ENCODE data around the gene ASTN1.

ASTN1 gene

GRCh38 chr1:176869577-176869976, 294.9 kb downstream of the ASTN1 start:
- DNase-seq (ENCODE audit: extremely low spot score): no peak
- POLR2A ChIA-PET: no interaction called here
- TF ChIP-seq FOXM1 (IDR thresholded peaks at IDR 0.05; ENCODE audit: borderline replicate concordance) (no peak), LEF1 (IDR thresholded peaks at IDR 0.05; ENCODE audit: borderline replicate concordance) (no peak), CTBP1 (IDR thresholded peaks at IDR 0.05; ENCODE audit: borderline replicate concordance) (no peak), L3MBTL2 (conservative IDR thresholded peaks at IDR 0.05) (no peak), SP1 (IDR thresholded peaks at IDR 0.05) (no peak), FOXK2 (IDR thresholded peaks at IDR 0.05) (no peak), FOXA1 (IDR thresholded peaks at IDR 0.05) (no peak), SUZ12 (IDR thresholded peaks at IDR 0.05) (no peak), ZNF384 (IDR thresholded peaks at IDR 0.05) (no peak), NFRKB (IDR thresholded peaks at IDR 0.05) (no peak), BHLHE40 (IDR thresholded peaks at IDR 0.05; ENCODE audit: borderline replicate concordance) (no peak), ELF4 (IDR thresholded peaks at IDR 0.05) (no peak)
- CTCF ChIA-PET: no interaction called here

- no peak for DNase-seq (ENCODE audit: extremely low spot score)
- CTCF ChIA-PET: no interaction called here
- no peak for TF ChIP-seq ARNT (IDR thresholded peaks at IDR 0.05)
- TF ChIP-seq PKNOX1 (IDR thresholded peaks at IDR 0.05): no peak
- TF ChIP-seq FOXK2 (IDR thresholded peaks at IDR 0.05): no peak
- TF ChIP-seq TARDBP (IDR thresholded peaks at IDR 0.05): no peak
- TF ChIP-seq ZNF384 (IDR thresholded peaks at IDR 0.05): no peak
- TF ChIP-seq SUZ12 (IDR thresholded peaks at IDR 0.05): no peak
- TF ChIP-seq FOXA1 (IDR thresholded peaks at IDR 0.05): no peak
- no peak for TF ChIP-seq ELF4 (IDR thresholded peaks at IDR 0.05)
- POLR2A ChIA-PET: no interaction called here
Measured at GRCh38 chr1:176866011-176866714, 298.3 kb downstream of the ASTN1 start.

GRCh38 chr1:176864211-176864610, 300.3 kb downstream of the ASTN1 start:
- ChIA-PET CTCF (no interaction called here), POLR2A (no interaction called here)
- no peak for DNase-seq (ENCODE audit: extremely low spot score)
- TF ChIP-seq FOXM1 (IDR thresholded peaks at IDR 0.05; ENCODE audit: borderline replicate concordance): no peak
- TF ChIP-seq CTBP1 (IDR thresholded peaks at IDR 0.05; ENCODE audit: borderline replicate concordance): no peak
- no peak for TF ChIP-seq ELF4 (IDR thresholded peaks at IDR 0.05)
- no peak for TF ChIP-seq TARDBP (IDR thresholded peaks at IDR 0.05)
- TF ChIP-seq ARNT (IDR thresholded peaks at IDR 0.05): no peak

- ChIA-PET POLR2A (no interaction called here), CTCF (interaction anchor here (0.8 kb wide), 1 partner anchor 13 kb away, joined by 3 read pairs; no protein-coding TSS in a partner anchor)
- TF ChIP-seq ELF4 (IDR thresholded peaks at IDR 0.05): no peak
- DNase-seq (ENCODE audit: extremely low spot score): no peak
Measured at GRCh38 chr1:176863613-176864012, 300.9 kb downstream of the ASTN1 start.

- ChIA-PET POLR2A (no interaction called here), CTCF (no interaction called here)
- no peak for TF ChIP-seq CTBP1 (IDR thresholded peaks at IDR 0.05; ENCODE audit: borderline replicate concordance)
- TF ChIP-seq NFRKB (IDR thresholded peaks at IDR 0.05): no peak
- no peak for TF ChIP-seq FOXA1 (IDR thresholded peaks at IDR 0.05)
- TF ChIP-seq ZNF384 (IDR thresholded peaks at IDR 0.05): no peak
- TF ChIP-seq PKNOX1 (IDR thresholded peaks at IDR 0.05): no peak
- no peak for TF ChIP-seq L3MBTL2 (conservative IDR thresholded peaks at IDR 0.05)
- DNase-seq (ENCODE audit: extremely low spot score): no peak
Measured at GRCh38 chr1:176858433-176858916, 306.0 kb downstream of the ASTN1 start.

- POLR2A ChIA-PET: no interaction called here
Measured at GRCh38 chr1:176857632-176858031, 306.9 kb downstream of the ASTN1 start.

More at GRCh38 chr1:176857632-176858031, 306.9 kb downstream of the ASTN1 start:
- DNase-seq (ENCODE audit: extremely low spot score): no peak
- no peak for TF ChIP-seq ELF4 (IDR thresholded peaks at IDR 0.05)
- TF ChIP-seq LEF1 (IDR thresholded peaks at IDR 0.05; ENCODE audit: borderline replicate concordance): no peak
- no peak for TF ChIP-seq NFRKB (IDR thresholded peaks at IDR 0.05)
- TF ChIP-seq SUZ12 (IDR thresholded peaks at IDR 0.05): no peak
- no peak for TF ChIP-seq PKNOX1 (IDR thresholded peaks at IDR 0.05)
- TF ChIP-seq ZNF384 (IDR thresholded peaks at IDR 0.05): no peak
- TF ChIP-seq HDGF (IDR thresholded peaks at IDR 0.05; ENCODE audit: borderline replicate concordance): no peak
- TF ChIP-seq FOXA1 (IDR thresholded peaks at IDR 0.05): no peak
- CTCF ChIA-PET: no interaction called here

All from HEK293T (cell line).